ENCODE results near the gene SOX1.

SOX1 gene

GRCh38 chr13:112103260-112103838 is 36.4 kb downstream of the SOX1 start:
- POLR2A ChIA-PET = no interaction called here
- DNase-seq (ENCODE audit: extremely low spot score) = no peak
- CTCF ChIA-PET = no interaction called here
- no peak for TF ChIP-seq CTCF (IDR thresholded peaks at IDR 0.05; ENCODE audit: control extremely low read depth, extremely low read depth, low read depth, missing control alignments)

GRCh38 chr13:112103961-112104880 is 37.3 kb downstream of the SOX1 start:
- no peak for TF ChIP-seq CTCF (IDR thresholded peaks at IDR 0.05; ENCODE audit: control extremely low read depth, extremely low read depth, low read depth, missing control alignments)
- ChIA-PET CTCF (no interaction called here), POLR2A (no interaction called here)
- no peak for DNase-seq (ENCODE audit: extremely low spot score)

GRCh38 chr13:112104881-112105234 is 37.9 kb downstream of the SOX1 start:
- CTCF ChIA-PET = no interaction called here
- no peak for DNase-seq (ENCODE audit: extremely low spot score)
- POLR2A ChIA-PET = no interaction called here
- TF ChIP-seq CTCF (IDR thresholded peaks at IDR 0.05; ENCODE audit: control extremely low read depth, extremely low read depth, low read depth, missing control alignments) = no peak

- ChIA-PET CTCF (no interaction called here), POLR2A (no interaction called here)
- TF ChIP-seq CTCF (IDR thresholded peaks at IDR 0.05; ENCODE audit: control extremely low read depth, extremely low read depth, low read depth, missing control alignments) = no peak
- no peak for DNase-seq (ENCODE audit: extremely low spot score)
Observed at GRCh38 chr13:112105244-112105681, 38.3 kb downstream of the SOX1 start.

GRCh38 chr13:112105892-112106291 is 38.9 kb downstream of the SOX1 start:
- CTCF ChIA-PET = no interaction called here
- TF ChIP-seq CTCF (IDR thresholded peaks at IDR 0.05; ENCODE audit: control extremely low read depth, extremely low read depth, low read depth, missing control alignments) = no peak
- POLR2A ChIA-PET = no interaction called here
- no peak for DNase-seq (ENCODE audit: extremely low spot score)

- POLR2A ChIA-PET = no interaction called here
- DNase-seq (ENCODE audit: extremely low spot score) = no peak
- CTCF ChIA-PET = no interaction called here
- TF ChIP-seq CTCF (IDR thresholded peaks at IDR 0.05; ENCODE audit: control extremely low read depth, extremely low read depth, low read depth, missing control alignments) = no peak
Observed at GRCh38 chr13:112106478-112107141, 39.7 kb downstream of the SOX1 start.
